GM21737 (cell line): ENCODE data around the gene ELF2.
"Not testable (repeated sequence)": the region's sequence is repeated elsewhere in the genome, so short reads cannot be mapped to it uniquely, and the experiment has no call there.

Source experiments
- ATAC-seq: cut with Tn5 transposase; IDR thresholded peaks from one replicate; pipeline ENCODE4 v1.9.1; 2021; ENCODE audit warnings: mild to moderate bottlenecking, moderate library complexity; ENCODE audit not compliant: unreplicated experiment

The ELF2 gene

GRCh38 chr4:139177049-139177868, at the start of gene ELF2:
Gene ELF2, minus strand, starts transcription at chr4:139177218. Its CDS starts 39,517 bp downstream, at chr4:139137701.
- ATAC-seq = peak; percentile 39

- no peak for ATAC-seq
These were observed 46.8 kb upstream of the ELF2 start for GRCh38 chr4:139223682-139224317.

GRCh38 chr4:139222215-139222614, 45.2 kb upstream of the ELF2 start:
- ATAC-seq = no peak

GRCh38 chr4:139221687-139222086, 44.7 kb upstream of the ELF2 start:
- no peak for ATAC-seq

GRCh38 chr4:139219450-139220055, 42.5 kb upstream of the ELF2 start:
- no peak for ATAC-seq

DNA sequence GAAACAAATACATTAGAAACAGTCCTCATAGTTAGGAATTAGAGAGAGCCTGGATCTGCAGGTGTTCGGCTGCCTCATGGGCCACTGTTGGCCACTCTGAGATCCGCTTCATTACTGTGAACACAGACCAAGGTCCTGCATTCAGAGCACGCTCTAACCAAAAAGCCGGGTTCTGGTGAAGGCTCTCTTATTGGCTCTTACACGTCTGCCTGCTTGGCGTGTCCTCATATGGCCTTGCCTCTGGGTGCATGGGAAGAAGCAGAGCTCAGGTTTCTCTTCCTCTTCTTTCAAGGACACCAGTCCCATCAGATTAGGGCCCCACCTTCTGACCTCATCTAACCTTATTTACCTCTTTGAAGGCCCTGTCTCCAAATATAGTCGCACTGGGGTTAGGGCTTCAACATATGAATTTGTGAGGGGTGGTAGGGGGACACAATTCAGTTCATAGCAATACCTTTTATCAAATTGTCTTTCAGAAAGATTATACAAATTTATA, 37.1 kb upstream of the ELF2 start:
- ATAC-seq = peak; percentile 99

DNA sequence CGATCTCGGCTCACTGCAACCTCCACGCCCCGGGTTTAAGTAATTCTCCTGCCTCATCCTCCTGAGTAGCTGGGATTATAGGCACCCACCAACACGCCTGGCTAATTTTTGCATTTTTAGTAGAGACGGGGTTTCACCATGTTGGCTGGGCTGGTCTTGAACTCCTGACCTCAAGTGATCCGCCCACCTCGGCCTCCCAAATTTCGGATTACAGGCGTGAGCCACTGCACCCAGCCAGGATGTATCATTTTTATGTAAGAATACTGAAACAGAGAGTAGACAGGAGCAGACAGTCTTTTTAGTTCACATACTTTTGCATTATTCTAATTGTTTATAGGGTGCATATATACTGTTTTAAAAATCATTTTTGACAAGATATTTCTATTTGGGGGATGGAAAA, 36.6 kb upstream of the ELF2 start:
- not testable (repeated sequence) for ATAC-seq

- ATAC-seq = no peak
These were observed 35.9 kb upstream of the ELF2 start for GRCh38 chr4:139212900-139213299.

DNA sequence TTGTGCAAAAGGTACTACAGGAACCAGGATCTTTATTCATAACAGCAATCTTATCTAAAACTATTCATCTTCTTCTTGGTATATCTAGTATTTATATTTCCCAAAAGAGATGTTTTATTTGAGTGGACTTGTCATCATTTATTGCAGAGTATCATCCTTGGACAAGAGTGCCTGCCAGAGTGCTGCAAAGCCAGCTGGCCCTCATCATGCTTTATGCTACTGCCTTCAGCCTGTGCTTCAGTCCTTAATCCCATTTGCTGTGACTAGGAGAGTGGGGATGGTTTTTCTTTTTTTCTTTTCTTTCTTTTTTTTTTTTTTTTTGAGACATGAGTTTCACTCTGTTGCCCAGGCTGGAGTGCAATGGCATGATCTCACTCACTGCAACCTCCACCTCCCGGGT, 33.5 kb upstream of the ELF2 start:
- no peak for ATAC-seq

DNA sequence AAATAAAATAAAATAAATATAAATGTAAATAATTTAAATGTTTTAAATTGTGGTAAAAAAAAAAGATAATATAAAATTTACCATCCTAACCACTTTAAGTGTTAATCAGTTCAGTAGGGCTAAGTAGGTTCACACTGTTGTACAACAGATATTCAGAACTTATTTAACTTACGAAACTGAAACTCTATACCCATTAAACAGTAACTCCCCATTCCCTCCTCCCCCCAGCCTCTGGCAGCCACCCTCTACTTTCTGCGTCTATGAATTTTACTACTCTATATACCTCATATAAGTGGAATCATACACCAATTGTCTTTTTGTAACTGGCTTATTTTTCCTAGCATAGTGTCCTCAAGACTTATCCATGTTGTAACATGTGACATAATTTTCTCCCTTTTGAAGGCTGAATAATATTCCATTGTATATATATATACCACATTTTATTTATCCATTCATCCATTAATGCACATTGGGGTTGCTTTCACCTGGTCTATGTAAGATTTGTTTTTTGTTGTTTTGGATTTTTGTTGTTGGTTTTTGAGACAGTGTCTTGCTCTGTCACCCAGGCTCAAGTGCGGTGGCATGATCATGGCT, 32.5 kb upstream of the ELF2 start:
- no peak for ATAC-seq

DNA sequence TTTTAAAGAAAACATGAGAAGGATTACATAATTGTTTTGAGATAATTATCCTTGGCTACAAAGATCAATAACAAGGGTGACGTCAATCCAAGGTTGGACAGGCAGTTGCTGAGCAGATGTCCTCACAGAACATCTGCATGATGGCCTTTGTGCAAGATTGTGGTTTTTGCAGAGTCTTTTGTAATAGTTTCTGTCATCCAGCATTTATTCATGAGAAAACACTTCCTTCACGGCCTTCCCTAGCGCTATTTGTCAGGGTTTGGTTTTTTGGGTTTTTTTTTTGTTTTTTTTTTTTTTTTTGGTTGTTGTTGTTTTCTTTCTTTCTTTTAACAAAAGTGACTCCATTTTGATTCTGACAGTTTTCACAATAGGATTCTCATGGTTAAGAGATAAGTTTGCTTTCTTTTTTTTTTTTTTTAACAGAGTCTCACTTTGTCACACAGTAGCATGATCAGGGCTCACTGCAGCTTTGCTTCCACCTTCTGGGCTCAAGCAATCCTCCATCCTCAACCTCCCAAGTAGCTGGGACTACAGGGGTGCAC, 31.5 kb upstream of the ELF2 start:
- ATAC-seq = no peak

DNA sequence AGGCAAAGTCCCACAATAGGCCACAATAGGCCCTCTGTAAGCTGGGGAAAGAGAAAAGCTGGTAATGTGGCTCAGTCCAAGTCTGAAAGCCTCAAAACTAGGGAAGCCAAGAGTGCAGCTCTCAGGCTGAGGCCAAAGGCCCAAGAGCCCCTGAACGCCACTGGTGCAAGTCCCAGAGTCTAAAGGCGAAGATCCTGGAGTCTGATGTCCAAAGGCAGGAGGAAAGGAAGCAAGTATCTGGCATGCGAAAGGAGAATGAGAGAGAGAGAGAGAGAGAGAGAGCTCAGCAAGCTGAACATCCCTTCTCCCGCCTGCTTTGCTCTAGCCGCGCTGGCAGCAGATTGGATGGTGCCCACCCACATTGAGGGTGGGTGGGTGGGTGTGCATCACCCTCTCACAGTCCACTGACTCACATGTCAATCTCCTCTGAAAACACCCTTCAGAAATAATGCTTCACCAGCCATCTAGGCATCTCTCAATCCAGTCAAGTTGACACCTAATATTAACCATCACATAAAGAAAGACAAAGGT, 30.9 kb upstream of the ELF2 start:
- no peak for ATAC-seq

DNA sequence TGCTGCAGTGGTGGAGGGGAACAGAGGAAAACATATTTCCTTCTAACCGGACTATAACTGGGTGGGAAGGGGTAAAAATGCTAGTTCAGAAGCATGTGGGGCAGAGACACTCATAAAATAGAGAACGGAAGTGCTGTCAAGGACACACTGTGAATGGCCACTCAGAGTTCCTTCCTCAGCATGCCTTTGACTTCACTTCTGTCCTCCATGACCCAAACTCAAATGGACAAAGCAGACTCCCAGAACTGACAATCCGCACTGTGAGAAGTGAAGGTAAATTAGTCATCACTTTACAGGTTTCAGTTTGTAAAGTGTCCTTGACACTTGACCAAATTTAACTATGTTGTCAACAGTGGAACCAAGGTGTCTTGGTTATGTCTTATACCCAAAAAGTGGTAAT, 30.2 kb upstream of the ELF2 start:
- ATAC-seq = no peak

- ATAC-seq = no peak
These were observed 26.0 kb upstream of the ELF2 start for GRCh38 chr4:139202991-139203390.

- ATAC-seq = no peak
These were observed 23.5 kb upstream of the ELF2 start for GRCh38 chr4:139200506-139200905.

- ATAC-seq = no peak
These were observed 23.1 kb upstream of the ELF2 start for GRCh38 chr4:139200102-139200501.

DNA sequence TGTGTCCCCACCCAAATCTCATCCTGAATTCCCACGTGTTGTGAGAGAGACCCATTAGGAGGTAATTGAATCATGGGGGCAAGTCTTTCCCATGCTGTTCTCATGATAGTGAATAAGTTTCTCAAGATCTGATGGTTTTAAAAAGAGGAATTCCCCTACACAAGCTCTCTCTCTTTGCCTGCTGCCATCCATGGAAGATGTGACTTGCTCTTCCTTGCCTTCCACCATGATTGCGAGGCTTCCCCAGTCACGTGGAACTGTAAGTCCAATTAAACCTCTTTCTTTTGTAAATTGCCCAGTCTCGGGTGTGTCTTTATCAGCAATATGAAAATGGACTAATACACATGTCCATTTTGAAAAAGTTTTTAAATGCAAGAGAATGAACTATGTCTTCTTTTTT, 20.2 kb upstream of the ELF2 start:
- not testable (repeated sequence) for ATAC-seq

GRCh38 chr4:139196462-139196861, 19.4 kb upstream of the ELF2 start:
- ATAC-seq = no peak

- no peak for ATAC-seq
These were observed 14.4 kb upstream of the ELF2 start for GRCh38 chr4:139191373-139191772.

DNA sequence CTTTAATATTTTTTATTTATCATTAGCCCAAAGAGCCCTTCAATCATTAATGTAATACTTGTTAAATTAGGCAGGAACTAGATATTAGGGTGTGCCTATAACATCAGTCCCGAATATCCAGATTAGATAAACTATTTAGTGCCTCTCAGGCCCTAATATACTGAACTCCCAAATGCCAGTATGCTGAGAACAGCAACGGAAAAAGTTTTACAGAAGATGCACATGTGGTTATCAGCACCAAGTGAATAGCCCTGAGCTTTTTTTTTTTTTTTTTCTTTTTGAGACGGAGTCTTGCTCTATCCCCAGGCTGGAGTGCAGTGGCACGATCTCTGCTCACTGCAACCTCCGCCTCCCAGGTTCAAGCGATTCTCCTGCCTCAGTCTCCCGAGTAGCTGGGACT, 13.0 kb upstream of the ELF2 start:
- ATAC-seq = no peak

GRCh38 chr4:139189417-139189749, 12.4 kb upstream of the ELF2 start:
- ATAC-seq = no peak
